ENCODE data around the gene FCER1G. TPM values are rescaled to one million over a fixed set of nuclear protein-coding genes. Genes with fewer than 3 reads are reported as not detected.

Gene FCER1G
- total RNA-seq, 1 donor, result 0.43 TPM

- DNase-seq (ENCODE audit: low read depth), result no peak
- no peak overlapping the region for H3K4me3 ChIP-seq (ENCODE audit: low read depth, low read length)
- TF ChIP-seq, protein P1, sequence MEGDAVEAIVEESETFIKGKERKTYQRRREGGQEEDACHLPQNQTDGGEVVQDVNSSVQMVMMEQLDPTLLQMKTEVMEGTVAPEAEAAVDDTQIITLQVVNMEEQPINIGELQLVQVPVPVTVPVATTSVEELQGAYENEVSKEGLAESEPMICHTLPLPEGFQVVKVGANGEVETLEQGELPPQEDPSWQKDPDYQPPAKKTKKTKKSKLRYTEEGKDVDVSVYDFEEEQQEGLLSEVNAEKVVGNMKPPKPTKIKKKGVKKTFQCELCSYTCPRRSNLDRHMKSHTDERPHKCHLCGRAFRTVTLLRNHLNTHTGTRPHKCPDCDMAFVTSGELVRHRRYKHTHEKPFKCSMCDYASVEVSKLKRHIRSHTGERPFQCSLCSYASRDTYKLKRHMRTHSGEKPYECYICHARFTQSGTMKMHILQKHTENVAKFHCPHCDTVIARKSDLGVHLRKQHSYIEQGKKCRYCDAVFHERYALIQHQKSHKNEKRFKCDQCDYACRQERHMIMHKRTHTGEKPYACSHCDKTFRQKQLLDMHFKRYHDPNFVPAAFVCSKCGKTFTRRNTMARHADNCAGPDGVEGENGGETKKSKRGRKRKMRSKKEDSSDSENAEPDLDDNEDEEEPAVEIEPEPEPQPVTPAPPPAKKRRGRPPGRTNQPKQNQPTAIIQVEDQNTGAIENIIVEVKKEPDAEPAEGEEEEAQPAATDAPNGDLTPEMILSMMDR (IDR thresholded peaks at IDR 0.05; ENCODE audit: insufficient read depth, low read depth, low read length), result no peak
Observed at GRCh38 chr1:161185732-161186311, 29.3 kb upstream of the FCER1G start.

- no peak for DNase-seq (ENCODE audit: low read depth)
- H3K4me3 ChIP-seq (ENCODE audit: low read depth, low read length), result no peak overlapping the region
- TF ChIP-seq, protein P1 (IDR thresholded peaks at IDR 0.05; ENCODE audit: insufficient read depth, low read depth, low read length), result no peak
Observed at GRCh38 chr1:161187311-161187710, 27.8 kb upstream of the FCER1G start.

DNA sequence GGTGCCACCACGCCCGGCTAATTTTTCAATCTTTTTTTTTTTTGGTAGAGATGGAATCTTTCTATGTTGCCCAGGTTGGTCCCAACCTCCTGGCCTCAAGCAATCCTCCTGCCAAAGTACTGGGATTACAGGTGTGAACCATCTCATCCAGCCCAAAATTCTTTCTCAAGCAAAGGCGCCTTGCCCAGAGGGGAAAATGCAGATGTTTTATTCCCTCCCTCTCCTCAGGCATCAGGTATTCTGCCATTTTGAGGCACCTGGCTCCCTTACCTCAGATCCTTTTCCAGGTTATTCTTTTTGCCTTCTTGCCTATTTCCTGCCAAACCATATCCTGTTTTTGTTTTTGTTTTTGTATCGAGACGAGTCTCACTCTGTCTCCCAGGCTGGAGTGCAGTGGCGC is 26.7 kb upstream of the FCER1G start:
- no peak overlapping the region for H3K4me3 ChIP-seq (ENCODE audit: low read depth, low read length)
- TF ChIP-seq, protein P1 (IDR thresholded peaks at IDR 0.05; ENCODE audit: insufficient read depth, low read depth, low read length), result no peak
- DNase-seq (ENCODE audit: low read depth), result no peak

DNA sequence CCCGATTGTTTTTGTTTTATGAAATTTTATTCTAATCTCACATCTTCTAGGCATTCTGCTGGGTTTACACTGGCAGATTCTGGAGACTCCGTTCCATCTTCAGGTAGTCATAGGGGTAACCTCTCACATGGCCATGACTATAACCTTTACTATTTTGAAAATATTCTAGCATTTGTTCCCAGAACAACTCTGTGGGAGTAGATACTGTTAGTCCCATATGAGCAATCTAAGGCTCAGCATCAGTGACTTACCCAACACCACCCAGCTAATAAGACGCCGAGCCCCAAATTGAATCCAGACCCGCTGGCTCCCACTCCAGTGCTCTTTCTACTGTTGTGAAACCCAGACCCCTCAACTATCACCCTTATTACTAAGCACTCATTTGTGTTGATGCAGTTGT is 26.1 kb upstream of the FCER1G start:
- H3K4me3 ChIP-seq (ENCODE audit: low read depth, low read length), result no peak overlapping the region
- DNase-seq (ENCODE audit: low read depth), result no peak
- TF ChIP-seq, protein P1 (IDR thresholded peaks at IDR 0.05; ENCODE audit: insufficient read depth, low read depth, low read length), result no peak

DNA sequence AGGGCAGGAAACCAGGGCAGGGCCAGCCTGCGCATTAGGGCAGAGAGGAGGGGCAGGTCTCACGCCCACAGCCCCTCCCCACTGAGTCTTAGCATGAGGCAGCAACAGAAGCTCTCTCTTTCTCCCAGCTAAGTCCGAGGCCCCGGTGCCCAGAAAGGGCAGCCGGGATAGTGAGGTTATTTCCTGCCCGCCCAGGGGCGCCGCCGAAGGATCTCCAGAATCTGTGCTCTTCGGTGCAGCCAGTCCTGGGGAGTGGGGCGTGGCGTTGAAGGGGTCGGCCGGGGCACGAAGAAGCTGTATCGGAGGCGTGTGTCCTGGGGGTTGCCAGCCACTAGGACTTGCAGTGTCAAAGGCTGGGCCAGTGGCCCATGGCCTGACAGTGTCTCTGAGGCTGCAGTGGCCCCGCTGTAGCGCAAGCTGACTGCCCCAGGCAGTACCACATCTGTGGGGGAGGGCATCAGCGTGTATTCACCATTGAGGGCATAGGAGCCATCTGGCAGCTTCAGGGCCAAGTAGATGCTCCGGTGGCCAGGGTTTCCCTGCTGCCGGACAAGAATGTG is 24.1 kb upstream of the FCER1G start:
- TF ChIP-seq, protein P1 (IDR thresholded peaks at IDR 0.05; ENCODE audit: insufficient read depth, low read depth, low read length), result no peak
- H3K4me3 ChIP-seq (ENCODE audit: low read depth, low read length), result no peak overlapping the region
- no peak for DNase-seq (ENCODE audit: low read depth)

DNA sequence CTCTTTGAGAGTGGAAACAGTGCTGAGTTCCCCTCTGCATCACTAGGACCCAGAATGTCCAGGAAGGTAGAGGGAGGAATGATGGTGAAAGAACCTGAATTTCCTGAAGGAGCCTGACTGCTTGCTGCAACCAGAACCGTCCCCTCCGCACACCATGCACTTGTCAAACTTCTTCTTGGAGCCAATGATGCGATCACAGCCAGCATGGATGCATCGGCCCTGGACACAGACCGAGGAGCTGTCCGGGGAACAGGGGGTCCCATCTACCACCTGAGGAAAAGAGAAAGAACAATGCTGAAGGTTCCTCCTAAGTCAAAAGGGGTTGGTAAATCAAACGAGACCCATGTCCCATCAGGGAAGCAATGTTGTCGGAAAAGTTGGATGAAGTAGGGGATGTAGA is 23.1 kb upstream of the FCER1G start:
- no peak overlapping the region for H3K4me3 ChIP-seq (ENCODE audit: low read depth, low read length)
- DNase-seq (ENCODE audit: low read depth), result no peak
- TF ChIP-seq, protein P1 (IDR thresholded peaks at IDR 0.05; ENCODE audit: insufficient read depth, low read depth, low read length), result no peak
